Psoas muscle (tissue), 8 donors: ENCODE measurements around the gene SLC24A4. TPM values are rescaled to one million over a fixed set of nuclear protein-coding genes. Genes with fewer than 3 reads are reported as not detected.

Source experiments
- ATAC-seq, 4 donors: fragments of 200-7000 bp; cut with Tn5 transposase; one replicate each; pipeline ENCODE4 v1.9.1; 2020; ENCODE audit warnings: moderate library complexity in 3 of 4, mild to moderate bottlenecking in 2 of 4
- DNase-seq, 2 donors: peaks; one replicate each; pipeline ENCODE4 v3.0.0-alpha.2; 2020
- H3K27ac ChIP-seq: fragments of 200-600 bp; one replicate; pipeline ENCODE4 v1.8.0; 2022
- H3K27me3 ChIP-seq, 3 donors: fragments of 200-600 bp in 1 of 3; one replicate each; pipeline versions ENCODE4 v1.6.1 to v1.8.0; 2013 to 2022; ENCODE audit warnings: low read length in 2 of 3, mild to moderate bottlenecking in 2 of 3, moderate library complexity in 1 of 3; ENCODE audit not compliant: insufficient read depth in 3 of 3
- H3K36me3 ChIP-seq, 2 donors: fragments of 200-600 bp in 1 of 2; one replicate each; pipeline versions ENCODE4 v1.6.1 to v1.8.0; 2013 to 2022; ENCODE audit warnings: low read depth in 1 of 2, mild to moderate bottlenecking in 1 of 2, moderate library complexity in 1 of 2; ENCODE audit not compliant: insufficient read depth in 1 of 2
- H3K4me1 ChIP-seq: fragments of 200-600 bp; one replicate; pipeline ENCODE4 v1.8.0; 2022
- H3K4me3 ChIP-seq: fragments of 200-600 bp; one replicate; pipeline ENCODE4 v1.8.0; 2022; ENCODE audit warnings: mild to moderate bottlenecking
- H3K9me3 ChIP-seq: fragments of 200-600 bp; one replicate; pipeline ENCODE4 v1.8.0; 2022
- WGBS, 3 donors: extraction: QIAGEN DNeasy Blood & Tissue Kit; methylation state at CpG; one replicate each; pipeline versions ENCODE4 v1.1.6 to v1.1.7; 2013; 5-methylcytosine and 5-hydroxymethylcytosine counted together
- intact Hi-C, 2 donors: fragments of 100-400 bp; cut with DNase I; formaldehyde crosslinking; loops; one replicate each; pipeline versions ENCODE4 v1.11.0 to v1.14.2; 2022
- polyA plus RNA-seq, 3 donors: library from polyadenylated mRNA; stranded (reverse); fragments of 200-250 nt; gene quantifications; one replicate each; pipeline ENCODE4 v1.2.3, GENCODE V29; 2013
- total RNA-seq, 4 donors: library from RNA; stranded (reverse); fragmentation: NEBNext Ultra II Directional in 2 of 4; extraction: Animal tissue kit (Norgen Biotek cat#: 25700) in 2 of 4; gene quantifications; one replicate each; pipeline versions ENCODE4 v1.2.1 to v1.2.4, GENCODE V29; 2021 to 2023
- TF ChIP-seq, protein P1 (sequence below): fragments of 200-600 bp; IDR thresholded peaks from one replicate; pipeline ENCODE4 v1.8.0; 2022; ENCODE audit warnings: antibody characterized with exemption
- donor health status: healthy with polysubstance abuse.
- donor health status: DM: no; HTN: no; CAD: no; lungs with moderate emphysema.
- donor health status: Bipolar disorder and iron deficiency.
- donor health status: healthy.
- donor health status: DM: yes; HTN: yes; CAD: no.
- donor health status: DM: no; HTN: no; CAD: no.
- donor health status: DM: no; HTN: no; CAD: no.
- donor health status: DM: yes; HTN: yes; CAD: no.

SLC24A4 gene
- total and polyA plus RNA-seq, 7 donors = 0.21 to 2.3 (median 0.34) TPM

GRCh38 chr14:92368001-92368400 lies 45.0 kb downstream of the SLC24A4 start:
- WGBS, 3 donors = 41 to 54% (median 41%) methylated on average over 6 of the region's 6 CpGs
- Histone ChIP-seq H3K27me3 (no peaks in the 10 kb centered on the region), H3K4me3 (no peak overlapping the region), H3K4me1 (no peaks in the 10 kb centered on the region), H3K27ac (no peak overlapping the region), H3K36me3 (no peaks in the 10 kb centered on the region), H3K9me3 (no peaks in the 10 kb centered on the region)
- TF ChIP-seq, protein P1, sequence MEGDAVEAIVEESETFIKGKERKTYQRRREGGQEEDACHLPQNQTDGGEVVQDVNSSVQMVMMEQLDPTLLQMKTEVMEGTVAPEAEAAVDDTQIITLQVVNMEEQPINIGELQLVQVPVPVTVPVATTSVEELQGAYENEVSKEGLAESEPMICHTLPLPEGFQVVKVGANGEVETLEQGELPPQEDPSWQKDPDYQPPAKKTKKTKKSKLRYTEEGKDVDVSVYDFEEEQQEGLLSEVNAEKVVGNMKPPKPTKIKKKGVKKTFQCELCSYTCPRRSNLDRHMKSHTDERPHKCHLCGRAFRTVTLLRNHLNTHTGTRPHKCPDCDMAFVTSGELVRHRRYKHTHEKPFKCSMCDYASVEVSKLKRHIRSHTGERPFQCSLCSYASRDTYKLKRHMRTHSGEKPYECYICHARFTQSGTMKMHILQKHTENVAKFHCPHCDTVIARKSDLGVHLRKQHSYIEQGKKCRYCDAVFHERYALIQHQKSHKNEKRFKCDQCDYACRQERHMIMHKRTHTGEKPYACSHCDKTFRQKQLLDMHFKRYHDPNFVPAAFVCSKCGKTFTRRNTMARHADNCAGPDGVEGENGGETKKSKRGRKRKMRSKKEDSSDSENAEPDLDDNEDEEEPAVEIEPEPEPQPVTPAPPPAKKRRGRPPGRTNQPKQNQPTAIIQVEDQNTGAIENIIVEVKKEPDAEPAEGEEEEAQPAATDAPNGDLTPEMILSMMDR = no peak
- DNase-seq (no peak), ATAC-seq (no peak)
- intact Hi-C loops = no loop called here

DNA sequence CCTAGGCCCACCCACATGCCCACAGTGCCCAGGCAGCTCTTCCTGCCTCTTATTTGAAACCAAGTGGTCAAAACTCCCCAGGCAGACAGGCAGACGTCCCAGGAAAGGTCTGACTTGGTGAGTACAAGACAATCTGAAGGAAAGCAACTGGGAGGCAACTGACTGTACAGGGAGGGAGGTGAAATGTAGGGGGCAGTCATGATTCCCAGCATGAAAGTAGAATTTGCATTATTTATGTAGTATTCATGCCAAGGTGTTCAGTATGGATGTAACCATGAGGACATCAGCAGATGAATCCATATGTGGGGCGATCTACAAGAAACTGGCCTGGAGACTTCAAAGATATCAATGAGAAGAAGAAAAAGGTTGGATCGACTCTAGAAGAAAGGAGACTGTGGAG lies 46.1 kb downstream of the SLC24A4 start:
- WGBS, 3 donors = 85 to 96% (median 93%) methylated on average over 3 of the region's 3 CpGs
- Histone ChIP-seq H3K27ac (no peak overlapping the region), H3K9me3 (no peaks in the 10 kb centered on the region), H3K27me3 (no peaks in the 10 kb centered on the region), H3K4me1 (no peaks in the 10 kb centered on the region), H3K36me3 (no peaks in the 10 kb centered on the region), H3K4me3 (no peak overlapping the region)
- intact Hi-C loops = no loop called here
- DNase-seq (no peak), ATAC-seq (no peak)
- TF ChIP-seq, protein P1 = no peak

- no peak for ATAC-seq
- 69 to 100% (median 71%) methylated on average over 2 of the region's 2 CpGs for WGBS, 3 donors
These were observed 49.3 kb downstream of the SLC24A4 start for GRCh38 chr14:92372230-92372629.

DNA sequence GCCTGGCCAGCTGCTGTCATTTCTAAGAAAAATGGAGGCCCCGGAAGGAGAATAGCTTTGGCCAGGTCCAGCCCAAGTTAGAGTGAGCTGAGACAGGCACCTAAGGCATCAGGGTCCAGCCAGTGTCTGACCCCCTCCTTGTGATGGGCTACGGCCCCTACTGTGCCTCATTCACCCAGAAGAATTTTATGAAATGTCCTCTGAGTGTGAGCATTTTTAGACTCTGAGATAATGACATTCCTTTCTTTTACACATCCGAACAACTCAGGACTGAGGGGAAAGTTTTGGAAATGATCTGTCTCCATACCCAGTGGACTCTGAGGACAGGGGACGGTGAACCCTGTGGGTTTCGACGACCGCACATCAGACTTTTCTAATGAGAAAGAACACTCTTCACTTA lies 50.4 kb downstream of the SLC24A4 start:
- DNase-seq (no peak), ATAC-seq (no peak)
- Histone ChIP-seq H3K27ac (no peak overlapping the region), H3K27me3 (no peaks in the 10 kb centered on the region), H3K4me1 (no peaks in the 10 kb centered on the region), H3K9me3 (no peaks in the 10 kb centered on the region), H3K36me3 (no peaks in the 10 kb centered on the region), H3K4me3 (no peak overlapping the region)
- intact Hi-C loops = no loop called here
- 80 to 89% (median 85%) methylated on average over 7 of the region's 7 CpGs for WGBS, 3 donors
- TF ChIP-seq, protein P1 = no peak

More at GRCh38 chr14:92372230-92372629, 49.3 kb downstream of the SLC24A4 start:
- TF ChIP-seq, protein P1 = no peak
- Histone ChIP-seq H3K4me1 (no peaks in the 10 kb centered on the region), H3K4me3 (no peak overlapping the region), H3K27ac (no peak overlapping the region), H3K9me3 (no peaks in the 10 kb centered on the region), H3K27me3 (no peaks in the 10 kb centered on the region), H3K36me3 (no peaks in the 10 kb centered on the region)
- intact Hi-C loops = no loop called here
- DNase-seq = no peak

DNA sequence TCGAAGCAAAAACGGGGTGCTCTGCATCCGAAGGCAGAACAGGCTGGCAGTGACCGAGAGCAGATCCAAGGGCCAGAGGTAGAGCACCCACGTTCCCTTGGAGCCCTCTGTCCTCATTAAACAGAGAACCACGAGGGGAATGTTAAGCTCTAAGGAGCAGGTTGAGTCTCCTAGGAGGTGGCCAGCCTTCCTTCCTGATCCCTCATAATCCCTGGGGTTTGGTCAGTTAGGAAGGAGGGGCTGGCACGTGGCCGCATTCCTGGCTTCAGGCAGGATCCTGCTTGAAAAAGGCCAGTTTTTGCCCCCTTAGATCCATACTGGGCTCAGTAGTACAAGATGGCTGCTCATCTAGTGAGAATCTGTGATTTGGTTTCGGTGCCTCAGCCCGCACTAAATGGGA lies 57.2 kb downstream of the SLC24A4 start:
- no peak overlapping the region for H3K4me3 ChIP-seq
- H3K27me3 ChIP-seq = peaks cover 0 to 1% (median 0%) of the 10 kb centered on the region in 3 donors
- no peak for ATAC-seq
- WGBS, 3 donors = 77 to 81% (median 79%) methylated on average over 10 of the region's 10 CpGs
- H3K36me3 ChIP-seq = no peaks in the 10 kb centered on the region
- H3K27ac ChIP-seq = no peak overlapping the region
- intact Hi-C loops = no loop called here
- H3K9me3 ChIP-seq = no peaks in the 10 kb centered on the region
- TF ChIP-seq, protein P1 = no peak
- no peak for DNase-seq
- H3K4me1 ChIP-seq = no peaks in the 10 kb centered on the region
